Occipital lobe (tissue), 2 donors: Measurements from ENCODE around the gene TP53I11. TPM values are rescaled to one million over a fixed set of nuclear protein-coding genes. Genes with fewer than 3 reads are reported as not detected.

Experiments used
- DNase-seq: peaks from one replicate; lab custom pipeline; 2025; lab: John Stamatoyannopoulos, UW
- total RNA-seq: library from RNA; depleted of rRNA; stranded (reverse); fragments of >200 nt; gene quantifications from one replicate; pipeline ENCODE4 v1.2.3, GENCODE V29; 2014

The TP53I11 gene, protein sequence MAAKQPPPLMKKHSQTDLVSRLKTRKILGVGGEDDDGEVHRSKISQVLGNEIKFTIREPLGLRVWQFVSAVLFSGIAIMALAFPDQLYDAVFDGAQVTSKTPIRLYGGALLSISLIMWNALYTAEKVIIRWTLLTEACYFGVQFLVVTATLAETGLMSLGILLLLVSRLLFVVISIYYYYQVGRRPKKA
- 27.1 TPM for total RNA-seq

DNA sequence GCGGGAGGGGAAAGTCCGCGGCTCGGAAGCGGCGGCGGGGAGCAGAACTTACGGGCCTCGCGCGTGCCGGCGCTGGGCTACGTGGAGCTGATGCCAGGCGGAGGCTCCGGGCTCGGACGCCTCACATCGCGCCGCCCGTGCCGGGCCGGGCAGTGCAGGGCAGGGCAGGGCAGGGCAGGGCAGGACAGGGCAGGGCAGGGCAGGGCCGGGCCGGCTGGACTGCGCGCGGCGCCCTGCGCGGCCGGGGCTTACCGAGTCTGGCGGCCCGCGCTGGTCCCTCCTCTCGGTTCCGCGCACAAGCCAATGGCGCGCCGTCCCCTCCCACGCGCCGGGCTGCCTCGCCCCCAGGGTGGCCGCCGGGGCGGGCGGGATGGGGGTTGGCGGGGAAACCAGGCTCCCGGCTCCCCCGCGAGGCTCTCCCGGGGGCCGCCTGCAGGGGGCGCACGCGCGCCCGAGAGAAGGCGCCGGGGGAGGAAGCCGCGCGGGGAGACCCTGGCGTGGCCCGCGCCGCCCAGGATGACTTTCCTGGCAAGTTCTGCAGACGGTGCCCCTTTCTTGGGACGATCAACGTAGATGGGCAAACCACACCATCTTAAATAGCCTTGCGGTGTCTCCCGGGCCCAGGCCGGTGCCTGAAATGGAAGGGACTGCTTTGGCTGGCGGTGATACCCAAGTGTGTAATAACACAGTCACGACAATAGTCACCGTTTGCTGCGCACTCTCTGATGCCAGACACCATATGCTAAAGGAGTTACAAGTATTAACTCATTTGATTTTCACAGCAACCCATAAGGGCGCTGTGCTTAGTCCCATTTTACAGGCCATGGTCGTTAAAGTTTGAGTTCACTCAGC, at the start of gene TP53I11:
Gene TP53I11, minus strand, starts transcription at position 259 of the 852 bp plus-strand sequence. CDS start 12,548 bp downstream, outside the sequence.
- peak; percentile 46 for DNase-seq

DNA sequence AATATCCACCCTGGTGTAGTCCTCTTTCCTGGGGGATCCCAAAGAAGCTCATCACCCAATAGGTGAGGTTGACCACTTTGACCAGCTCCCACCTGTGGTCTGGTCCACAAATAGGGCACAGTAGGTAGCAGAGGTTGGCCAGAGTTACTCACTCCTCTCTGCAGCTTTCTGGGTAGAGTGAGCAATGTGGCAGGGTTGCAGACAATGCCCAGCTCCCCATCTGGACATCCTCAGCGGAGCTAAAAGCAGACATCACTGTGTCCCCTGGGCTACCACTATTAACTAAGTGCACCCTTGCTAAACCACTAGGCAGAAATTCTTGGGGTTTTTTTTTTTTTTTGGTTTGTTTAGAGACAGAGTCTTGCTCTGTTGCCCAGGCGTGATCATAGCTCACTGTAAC, 48.4 kb upstream of the TP53I11 start:
- no peak for DNase-seq

DNA sequence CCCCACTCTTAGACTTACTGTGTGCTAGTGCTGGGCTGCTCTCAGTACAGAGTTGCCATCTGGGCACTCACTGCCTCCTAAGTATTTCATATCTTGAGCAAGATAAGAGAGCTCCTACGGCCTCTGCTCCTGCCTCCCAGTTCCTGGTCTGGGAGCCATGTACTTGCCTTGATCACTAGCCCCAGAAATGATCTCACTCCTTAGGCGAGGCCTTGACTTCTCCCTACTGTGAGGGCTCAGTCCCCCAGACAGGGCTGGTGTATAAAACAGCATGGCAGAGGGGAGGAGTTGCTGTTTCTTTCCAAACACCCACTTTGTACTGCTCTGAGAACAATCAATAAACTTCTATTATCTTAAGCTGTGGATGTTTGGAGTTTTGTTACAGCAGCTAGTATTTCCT, 47.4 kb upstream of the TP53I11 start:
- no peak for DNase-seq

DNA sequence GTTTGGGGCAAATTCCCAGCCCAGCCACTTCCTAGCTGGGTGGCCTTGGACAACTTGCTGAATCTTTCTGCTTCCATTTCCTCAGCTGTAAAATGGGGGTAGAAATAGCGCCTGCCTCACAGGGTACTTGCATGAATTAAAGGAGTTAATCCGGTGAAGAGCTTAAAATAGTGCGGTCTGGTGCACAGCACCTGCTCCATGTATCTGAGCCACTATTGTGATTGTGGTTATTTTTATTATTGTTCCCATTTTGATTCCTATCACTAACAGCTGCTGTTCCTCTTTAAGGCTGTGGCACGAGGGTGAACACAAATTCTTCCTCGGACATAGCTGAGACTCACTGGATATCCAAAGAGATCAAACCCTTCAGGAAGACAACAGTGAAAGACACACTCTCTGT, 46.9 kb upstream of the TP53I11 start:
- no peak for DNase-seq

DNA sequence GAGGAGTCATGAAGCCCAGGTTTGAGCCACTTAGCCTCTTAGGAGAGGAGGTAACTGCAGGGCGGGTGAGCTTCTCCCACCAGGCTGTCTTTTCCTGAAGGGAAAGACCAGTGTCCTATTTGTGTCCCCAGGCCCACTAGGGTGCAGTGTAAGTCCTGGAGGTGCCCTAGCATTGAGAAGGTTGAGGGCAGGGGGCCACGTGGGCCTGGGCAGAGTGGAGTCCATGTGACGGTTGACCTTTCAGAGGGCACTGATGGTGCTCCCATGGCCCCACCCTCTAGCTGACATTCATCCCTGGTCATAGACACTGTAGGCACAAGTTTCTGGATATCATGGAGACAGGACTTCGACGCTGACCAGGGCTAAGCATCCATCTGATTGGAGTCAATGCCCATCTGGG, 44.1 kb upstream of the TP53I11 start:
- DNase-seq: no peak

DNA sequence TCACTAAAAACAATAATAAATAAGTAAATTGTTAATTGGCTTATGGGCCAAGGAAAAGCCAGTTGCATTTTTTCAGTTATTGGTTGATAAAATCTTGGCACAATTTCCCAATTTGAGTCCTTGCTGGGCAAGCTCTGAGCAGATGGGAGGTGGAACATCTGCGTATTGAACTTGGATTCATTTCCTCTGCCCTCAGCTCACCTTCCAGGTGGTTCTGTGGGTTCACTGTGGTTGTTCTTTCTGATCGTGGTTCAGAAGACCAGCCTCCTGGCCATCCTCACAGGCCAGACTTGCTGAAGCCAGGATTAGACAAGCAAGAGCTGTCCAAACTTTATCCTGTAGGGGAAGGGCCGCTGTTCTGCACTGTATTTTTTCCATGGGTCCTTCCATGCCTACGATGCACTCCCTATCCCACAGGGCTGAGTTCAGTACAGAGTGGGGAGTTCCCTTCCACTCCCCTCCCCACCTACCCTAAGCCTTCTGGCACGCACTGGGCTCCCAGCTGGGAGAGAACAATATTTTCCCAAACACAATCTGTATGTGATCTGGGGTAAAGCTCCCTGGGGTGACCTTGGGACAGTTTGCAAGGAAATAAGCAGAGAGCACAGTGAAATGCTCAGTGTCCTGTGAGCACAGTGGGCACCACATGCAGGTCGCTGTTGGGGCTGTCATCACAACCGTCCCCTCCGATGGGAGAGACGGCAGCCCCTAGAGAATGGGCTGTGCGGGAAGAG, 43.5 kb upstream of the TP53I11 start:
- DNase-seq: no peak

DNA sequence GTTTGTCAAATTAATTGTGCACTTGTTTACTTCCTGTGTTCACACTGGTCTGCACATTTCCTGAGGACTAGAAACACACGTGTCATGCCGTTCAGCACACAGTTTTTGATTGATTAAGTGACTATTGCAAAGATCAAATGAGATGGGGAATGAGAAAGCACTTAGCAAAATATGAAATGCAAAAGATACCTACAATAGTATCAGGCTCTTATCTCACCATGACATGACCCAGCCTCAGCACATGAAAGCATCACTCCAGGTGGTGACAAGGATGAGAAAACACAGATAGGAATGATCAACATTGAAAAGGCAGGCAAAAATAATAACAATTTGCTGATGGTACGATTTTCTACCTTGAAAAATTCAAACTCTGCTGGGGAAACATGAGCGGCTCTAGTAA, 42.1 kb upstream of the TP53I11 start:
- DNase-seq: no peak

DNA sequence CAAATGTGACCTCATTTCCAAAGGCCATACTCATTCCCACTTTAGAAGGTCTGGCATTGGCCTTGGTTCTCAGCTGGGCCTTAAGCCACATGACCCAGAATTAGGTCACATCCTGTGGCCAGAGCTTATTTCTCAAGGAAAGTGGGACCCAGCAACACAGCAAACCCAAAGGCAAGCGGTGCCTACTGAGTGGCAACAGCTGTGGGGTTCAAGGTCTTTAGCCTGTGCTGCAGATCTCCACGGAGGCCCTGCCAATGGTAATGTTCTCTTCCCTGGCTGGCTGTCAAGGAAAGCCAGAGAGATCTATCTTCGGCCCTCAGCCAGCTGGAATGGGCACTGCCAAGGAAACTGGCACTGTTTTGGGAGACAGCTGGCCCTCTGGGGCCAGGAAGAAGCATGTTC, 41.5 kb upstream of the TP53I11 start:
- no peak for DNase-seq

DNA sequence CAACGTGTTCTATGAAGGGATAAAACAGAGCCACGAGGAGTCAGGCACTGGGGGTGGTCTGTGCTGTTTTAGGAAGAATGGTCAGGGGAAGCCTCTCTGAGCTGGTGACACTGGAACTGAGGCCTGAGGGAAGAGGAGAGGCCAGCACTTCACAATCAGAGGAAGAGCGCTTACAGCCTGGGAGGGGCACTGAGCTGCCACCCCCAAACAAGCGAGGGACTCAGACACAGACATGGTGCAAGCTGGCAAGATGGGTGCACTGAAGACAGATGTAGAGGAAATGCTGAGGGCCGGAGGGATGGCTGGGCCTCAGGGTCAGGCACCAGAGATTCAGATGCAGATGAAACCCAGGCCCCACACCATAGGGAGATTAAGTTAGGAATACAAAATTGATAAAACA, 40.0 kb upstream of the TP53I11 start:
- no peak for DNase-seq

DNA sequence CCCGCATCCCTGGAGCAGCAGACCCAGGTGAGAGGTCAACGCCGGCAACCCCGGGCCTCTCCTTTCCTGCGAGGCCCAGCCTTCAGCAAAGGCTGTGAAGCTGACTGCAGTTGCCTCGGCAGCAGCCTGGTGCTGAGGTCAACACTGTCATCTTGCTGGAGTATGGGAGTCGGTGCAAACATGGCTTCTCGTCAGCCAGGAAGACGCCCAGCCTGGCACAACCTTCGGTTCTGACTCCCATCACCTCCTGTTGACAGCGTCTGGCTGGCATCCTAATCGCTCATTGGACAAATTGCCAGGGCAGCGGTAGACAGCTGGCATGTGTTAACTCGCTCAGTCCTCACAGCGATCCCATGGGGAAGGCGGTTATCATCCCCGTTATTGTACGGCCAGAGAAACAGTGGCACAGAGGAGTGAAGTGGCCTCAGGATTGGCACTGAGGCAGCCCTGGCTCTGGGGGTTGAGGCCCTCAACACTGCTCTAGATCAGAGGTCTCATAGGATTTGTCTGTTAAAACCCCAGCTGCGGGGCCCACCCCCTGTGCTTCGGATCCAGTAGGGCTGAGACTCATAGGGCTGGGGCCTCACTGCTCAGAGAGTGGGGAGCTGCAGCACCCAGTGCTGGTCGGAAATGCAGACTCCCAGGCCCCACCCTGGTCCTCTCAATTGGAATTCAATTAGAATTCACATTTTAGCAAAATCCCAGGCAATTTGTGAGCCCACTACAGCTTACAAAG, 39.3 kb upstream of the TP53I11 start:
- no peak for DNase-seq

DNA sequence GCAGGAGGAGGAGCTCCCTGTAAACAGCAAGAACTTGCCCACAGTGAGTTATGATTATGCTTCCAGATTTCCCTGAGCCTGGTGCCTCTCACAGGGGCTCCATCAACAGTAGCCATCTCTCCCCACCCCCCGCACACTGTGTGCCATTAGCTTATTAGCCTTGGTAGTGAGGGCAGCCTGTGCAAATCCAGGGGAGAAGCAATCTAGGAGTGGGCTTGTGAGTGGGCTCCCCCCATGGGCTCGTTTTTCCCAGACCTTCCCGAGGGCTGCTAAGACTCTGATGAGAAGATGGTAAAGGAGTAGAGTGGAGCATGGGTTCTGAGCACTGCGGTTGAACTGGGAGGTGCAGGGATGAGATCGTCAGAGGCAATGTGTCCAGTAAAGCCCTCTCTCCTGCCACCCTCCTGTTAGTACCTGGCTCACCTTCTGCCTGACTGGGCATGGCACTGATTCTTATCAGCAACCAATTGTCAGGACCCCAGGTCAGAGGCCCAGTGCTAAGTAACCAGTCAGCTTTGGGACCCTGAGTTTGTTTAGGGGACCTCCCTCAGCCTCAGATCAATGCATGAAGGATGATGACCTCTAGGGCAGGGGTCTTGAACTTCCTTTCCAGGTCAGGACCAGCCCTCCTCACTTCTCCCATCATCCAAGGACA, 38.4 kb upstream of the TP53I11 start:
- no peak for DNase-seq

DNA sequence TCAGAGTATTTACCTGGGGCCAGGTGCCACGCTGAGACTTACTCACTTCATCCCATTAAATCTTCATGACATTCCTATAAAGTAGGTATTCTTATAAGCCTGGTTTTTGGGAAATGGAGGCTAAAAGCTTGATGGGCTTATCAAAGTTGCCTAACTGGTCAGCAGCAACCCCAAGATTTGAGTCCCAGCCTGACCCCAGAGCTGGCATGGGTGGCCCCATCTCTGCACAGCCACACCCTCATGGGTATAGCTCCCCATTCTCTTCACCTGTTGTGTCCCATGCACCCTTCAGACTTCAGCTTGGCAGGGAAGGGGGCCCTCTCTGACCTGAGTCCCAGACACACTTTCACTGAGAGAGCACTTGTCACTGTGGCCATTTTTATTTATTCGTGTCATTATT, 37.4 kb upstream of the TP53I11 start:
- DNase-seq: no peak

DNA sequence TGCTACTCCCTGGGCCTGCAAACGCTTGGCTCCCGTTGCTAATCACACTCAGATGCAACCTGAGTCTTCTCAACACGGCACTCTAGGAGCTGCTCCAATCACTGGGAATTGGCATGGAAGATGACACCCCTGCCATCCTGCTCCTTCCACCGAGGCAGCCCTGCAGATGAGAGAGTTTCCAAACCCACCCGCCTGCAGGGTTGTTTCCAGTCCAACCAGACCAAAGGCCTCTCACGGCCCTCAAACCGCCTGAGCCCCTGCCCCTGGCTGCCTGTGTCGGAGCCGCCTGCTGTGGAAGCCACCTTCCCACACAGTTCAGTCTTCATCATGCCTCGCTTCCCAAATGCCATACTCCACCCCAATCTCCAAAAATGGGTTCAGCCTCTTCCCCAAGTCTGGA, 36.8 kb upstream of the TP53I11 start:
- no peak for DNase-seq

DNA sequence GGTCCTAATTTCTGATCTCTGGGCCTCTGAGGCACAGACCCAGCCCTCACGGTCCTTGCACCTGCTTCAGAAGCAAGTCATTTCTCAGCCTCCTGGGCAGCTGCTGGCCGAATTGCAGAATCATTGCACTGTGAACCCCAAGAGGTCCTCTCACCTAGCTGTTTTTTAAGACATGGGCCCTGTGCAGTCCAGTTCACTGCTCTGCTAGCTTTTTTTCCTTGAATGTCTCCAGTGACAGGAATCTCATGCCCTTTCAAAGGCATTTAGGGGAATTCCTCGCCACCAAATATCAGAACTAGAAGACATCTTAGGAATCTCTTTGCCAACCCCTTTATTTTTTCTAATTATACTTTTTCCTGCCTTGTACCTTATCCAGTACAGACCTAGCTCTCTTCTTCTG, 35.6 kb upstream of the TP53I11 start:
- DNase-seq: no peak

DNA sequence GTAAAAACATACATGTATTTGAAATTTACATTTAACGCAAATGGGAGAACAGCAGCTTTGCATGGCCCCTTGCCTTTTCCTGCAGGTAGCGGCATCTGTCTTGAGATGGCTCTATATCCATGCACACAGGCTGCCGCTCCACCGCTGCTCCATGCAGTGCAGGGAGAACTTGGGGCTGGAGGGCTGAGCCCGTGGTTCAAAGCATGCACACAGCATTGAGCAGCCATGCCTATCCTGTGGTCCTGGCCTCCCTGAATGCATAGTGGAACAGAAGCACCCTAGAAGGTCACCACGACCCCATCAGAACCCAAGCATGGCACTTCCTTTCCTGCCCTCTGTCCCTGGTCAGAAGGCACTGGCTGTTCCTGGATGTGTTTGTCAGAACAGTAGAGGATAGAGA, 35.0 kb upstream of the TP53I11 start:
- DNase-seq: no peak

DNA sequence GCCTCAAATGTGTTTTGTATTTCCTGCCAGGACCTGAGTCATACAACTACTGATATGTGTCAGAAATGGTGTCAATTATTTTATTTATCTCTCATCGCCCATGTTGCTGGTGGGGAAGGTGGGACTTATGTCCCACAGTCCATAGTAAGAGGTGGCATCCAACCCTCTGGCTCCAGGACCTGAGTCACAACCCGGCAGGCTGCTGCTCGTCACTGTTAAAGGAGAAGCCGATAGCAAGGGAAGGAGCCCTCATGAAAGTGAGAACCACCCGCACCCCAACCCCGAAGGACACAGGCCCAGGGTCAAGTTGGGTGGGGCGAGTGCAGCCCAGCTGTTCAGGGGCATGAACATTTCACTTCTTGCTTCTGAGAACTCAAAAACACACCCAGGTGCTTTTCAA, 33.1 kb upstream of the TP53I11 start:
- no peak for DNase-seq

DNA sequence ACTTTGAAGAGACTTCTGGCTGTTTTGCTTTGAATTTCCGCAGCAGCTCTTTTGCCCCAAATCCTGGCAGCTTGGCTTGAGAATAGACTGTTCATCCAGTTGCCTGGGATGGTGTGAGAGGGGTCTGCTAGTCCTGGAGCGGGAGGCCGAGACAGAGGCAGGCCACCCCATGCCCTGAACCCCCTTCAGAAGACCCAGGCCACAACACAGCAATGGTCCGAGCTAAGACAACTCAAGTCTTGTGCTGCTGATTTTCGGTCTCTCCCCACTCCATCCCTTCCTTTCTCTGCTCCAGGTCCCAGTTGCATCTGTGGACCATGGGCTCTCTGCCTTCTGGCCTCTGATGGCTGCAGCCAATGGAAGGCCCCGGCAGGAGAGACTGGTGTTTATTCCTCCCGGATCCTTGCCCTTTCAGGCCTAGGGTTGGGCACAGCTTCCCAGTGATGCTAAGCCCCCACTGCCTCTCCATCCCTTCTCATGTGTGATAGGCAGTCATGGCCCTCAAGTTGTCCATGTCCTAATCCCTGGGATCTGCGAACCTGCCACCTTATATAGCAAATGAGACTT, 31.9 kb upstream of the TP53I11 start:
- no peak for DNase-seq

DNA sequence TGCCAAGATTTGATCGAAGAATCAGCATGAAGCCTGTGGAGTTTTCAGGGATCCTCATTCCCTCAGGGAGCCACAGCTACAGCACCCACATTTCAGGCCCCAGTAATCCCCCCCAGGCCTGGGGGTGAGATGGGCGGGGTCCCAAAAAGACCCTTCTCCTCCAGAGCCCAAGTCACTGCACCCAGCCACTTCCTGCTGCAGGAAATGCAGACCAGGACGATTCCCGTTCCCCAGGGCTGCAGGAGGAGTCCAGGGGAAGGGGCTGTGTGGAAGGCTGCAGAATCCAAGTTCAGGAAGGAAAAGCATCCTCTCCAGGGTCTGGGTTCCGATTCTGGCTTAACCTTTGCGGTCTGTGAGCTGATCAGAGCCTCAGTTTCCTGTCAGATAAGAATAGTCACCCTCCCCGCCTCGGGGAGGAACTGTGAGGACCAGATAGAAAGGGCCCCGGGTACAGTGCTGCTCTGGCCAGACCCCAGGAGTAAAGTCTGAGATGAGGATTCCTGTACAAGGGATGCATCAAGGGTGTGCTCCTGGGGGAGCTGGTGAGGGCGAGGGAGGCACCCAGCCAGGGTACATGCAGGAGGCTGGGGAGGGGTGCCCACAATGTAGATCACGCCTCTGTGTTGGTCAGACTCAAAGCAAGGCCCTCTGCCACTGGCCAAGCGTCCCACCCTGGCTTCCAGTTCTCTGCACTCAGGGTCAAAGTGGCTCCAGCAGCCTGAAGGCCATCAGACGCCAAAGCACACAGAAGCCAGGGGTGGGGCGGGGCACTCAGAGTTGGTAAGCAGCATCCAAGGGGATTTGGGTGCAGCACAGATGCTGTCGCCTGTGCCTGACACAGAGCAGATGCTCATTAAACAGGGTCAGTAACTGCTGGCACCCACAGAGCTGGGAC, 30.1 kb upstream of the TP53I11 start:
- DNase-seq: no peak

DNA sequence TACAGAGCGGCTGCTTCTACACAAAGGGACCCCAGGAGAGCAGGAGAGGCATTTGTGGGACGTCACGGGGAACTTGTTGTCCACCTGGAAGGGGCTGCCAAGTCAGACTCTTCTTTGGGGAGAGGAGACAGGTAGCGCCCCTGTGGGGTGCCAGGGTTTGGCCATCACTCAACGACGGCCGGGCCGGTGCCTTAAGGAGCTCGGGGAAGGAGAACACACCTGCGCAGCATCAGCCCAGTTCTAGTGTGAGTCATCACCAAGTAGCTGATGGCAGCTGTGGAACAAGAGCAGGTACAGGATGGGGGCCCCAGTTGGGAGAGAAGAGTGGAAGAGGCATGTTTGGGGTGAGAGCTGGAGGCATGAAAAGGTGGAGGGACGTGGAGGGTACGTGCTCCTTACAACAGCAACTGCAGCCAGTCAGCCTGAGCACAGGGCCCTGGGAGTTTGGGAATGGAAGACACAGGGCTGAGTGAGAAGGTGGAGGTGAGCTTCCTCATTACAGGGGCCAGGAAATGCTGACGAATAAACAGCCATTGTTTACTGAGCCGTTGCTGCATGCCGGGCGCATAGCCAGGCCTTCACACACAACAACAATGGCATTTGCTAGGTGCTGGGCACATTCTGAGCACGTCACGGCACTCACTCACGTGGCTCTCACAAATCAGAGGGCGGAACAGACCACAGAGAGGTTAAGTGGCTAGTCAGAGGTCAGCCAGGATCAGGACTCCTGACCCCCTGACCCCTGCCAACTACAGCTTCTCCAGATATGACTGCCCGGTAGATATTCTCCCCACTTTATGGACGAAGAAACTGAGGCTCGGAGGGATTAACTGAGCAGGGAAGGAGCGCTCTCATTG, 29.1 kb upstream of the TP53I11 start:
- no peak for DNase-seq
